Nephron (organoid): ENCODE results near the gene OR9A2.
A peak's percentile ranks its signal among the peaks of the same experiment; 100 is the strongest.

Experiments used
- H3K27ac Mint-ChIP-seq, 3 experiments: 2 replicates each; pipeline ENCODE4 v1.8.0; 2020; ENCODE audit warnings: mixed read lengths in 3 of 3, mild to moderate bottlenecking in 2 of 3, moderate library complexity in 1 of 3
- H3K27me3 Mint-ChIP-seq: 2 replicates; pipeline ENCODE4 v1.8.0; 2021; ENCODE audit warnings: low read depth, mild to moderate bottlenecking, moderate library complexity, mixed read lengths
- H3K36me3 Mint-ChIP-seq: 2 replicates; pipeline ENCODE4 v1.8.0; 2020; ENCODE audit warnings: low read depth, mixed read lengths
- H3K4me1 Mint-ChIP-seq: 2 replicates; pipeline ENCODE4 v1.8.0; 2020; ENCODE audit warnings: mixed read lengths
- H3K4me3 Mint-ChIP-seq, 3 experiments: 2 replicates each; pipeline ENCODE4 v1.8.0; 2020; ENCODE audit warnings: mild to moderate bottlenecking in 3 of 3, mixed read lengths in 3 of 3, moderate library complexity in 2 of 3
- H3K9me3 Mint-ChIP-seq: 2 replicates; pipeline ENCODE4 v1.8.0; 2020; ENCODE audit warnings: mixed read lengths
- CTCF ChIP-seq, 3 experiments: fragments of 200-600 bp; sonication (generic); IDR thresholded peaks; one replicate each; pipeline ENCODE4 v1.5.0; 2021; ENCODE audit warnings: antibody characterized with exemption in 3 of 3; ENCODE audit not compliant: unreplicated experiment in 3 of 3

OR9A2 gene

GRCh38 chr7:143002106-143002505, 24.8 kb downstream of the OR9A2 start:
- Mint-ChIP-seq H3K4me1 (peaks cover 5% of the 10 kb centered on the region), H3K9me3 (peaks cover 4% of the 10 kb centered on the region), H3K36me3 (peaks cover 3% of the 10 kb centered on the region), H3K27ac (no peak overlapping the region), H3K4me3 (no peak overlapping the region), H3K27me3 (peaks cover 3% of the 10 kb centered on the region)
- TF ChIP-seq CTCF (IDR thresholded peaks at IDR 0.05; ENCODE audit: unreplicated experiment in 3 of 3): peak in 1 of 3 experiments; percentile 18

- peaks cover 5% of the 10 kb centered on the region for H3K4me1 Mint-ChIP-seq
- H3K9me3 Mint-ChIP-seq: peaks cover 4% of the 10 kb centered on the region
- TF ChIP-seq CTCF (IDR thresholded peaks at IDR 0.05; ENCODE audit: unreplicated experiment in 3 of 3): no peak
- peaks cover 3% of the 10 kb centered on the region for H3K36me3 Mint-ChIP-seq
- H3K27ac Mint-ChIP-seq: no peak overlapping the region
- H3K27me3 Mint-ChIP-seq: peaks cover 3% of the 10 kb centered on the region
- no peak overlapping the region for H3K4me3 Mint-ChIP-seq
Observed at GRCh38 chr7:143000648-143001047, 26.3 kb downstream of the OR9A2 start.

- no peak overlapping the region for H3K27ac Mint-ChIP-seq
- peaks cover 5% of the 10 kb centered on the region for H3K4me1 Mint-ChIP-seq
- H3K9me3 Mint-ChIP-seq: peaks cover 4% of the 10 kb centered on the region
- TF ChIP-seq CTCF (IDR thresholded peaks at IDR 0.05; ENCODE audit: unreplicated experiment in 3 of 3): no peak
- H3K27me3 Mint-ChIP-seq: peaks cover 3% of the 10 kb centered on the region
- peaks cover 3% of the 10 kb centered on the region for H3K36me3 Mint-ChIP-seq
- H3K4me3 Mint-ChIP-seq: no peak overlapping the region
Observed at GRCh38 chr7:142999793-143000192, 27.1 kb downstream of the OR9A2 start.

GRCh38 chr7:142998966-142999365, 28.0 kb downstream of the OR9A2 start:
- no peak for TF ChIP-seq CTCF (IDR thresholded peaks at IDR 0.05; ENCODE audit: unreplicated experiment in 3 of 3)
- H3K27ac Mint-ChIP-seq: no peak overlapping the region
- H3K4me3 Mint-ChIP-seq: no peak overlapping the region
- H3K27me3 Mint-ChIP-seq: peaks cover 1% of the 10 kb centered on the region
- peaks cover 5% of the 10 kb centered on the region for H3K4me1 Mint-ChIP-seq
- peaks cover 3% of the 10 kb centered on the region for H3K36me3 Mint-ChIP-seq
- H3K9me3 Mint-ChIP-seq: peaks cover 4% of the 10 kb centered on the region

DNA sequence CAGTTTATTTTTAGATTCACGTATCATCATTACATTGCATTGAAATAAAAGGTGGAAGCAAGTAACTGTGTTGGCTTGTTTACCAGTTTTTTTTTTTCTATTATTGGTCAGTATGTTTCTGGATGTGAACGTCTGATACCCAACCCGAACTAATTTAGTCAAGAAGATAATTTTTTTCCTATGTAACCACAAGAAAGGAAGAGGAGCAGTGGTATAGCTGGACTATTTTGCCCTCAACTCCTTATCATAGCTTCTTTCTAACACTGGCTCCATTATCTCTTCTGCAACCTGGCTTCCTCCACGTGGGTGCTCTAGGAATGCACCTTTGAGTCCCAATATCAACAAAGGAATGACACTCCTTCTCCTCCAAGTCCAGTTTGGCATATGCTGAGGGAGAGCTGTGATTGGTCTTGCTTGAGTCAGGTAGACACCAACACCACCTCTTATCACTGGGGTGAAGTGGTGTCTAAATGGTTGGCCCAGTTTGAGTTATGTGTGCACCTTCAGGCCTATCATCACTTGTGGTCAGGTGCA, 29.4 kb downstream of the OR9A2 start:
- no peak overlapping the region for H3K27ac Mint-ChIP-seq
- no peaks in the 10 kb centered on the region for H3K36me3 Mint-ChIP-seq
- TF ChIP-seq CTCF (IDR thresholded peaks at IDR 0.05; ENCODE audit: unreplicated experiment in 3 of 3): no peak
- H3K9me3 Mint-ChIP-seq: peaks cover 2% of the 10 kb centered on the region
- H3K4me3 Mint-ChIP-seq: no peak overlapping the region
- H3K4me1 Mint-ChIP-seq: no peaks in the 10 kb centered on the region
- H3K27me3 Mint-ChIP-seq: no peaks in the 10 kb centered on the region

GRCh38 chr7:142992427-142992826, 34.5 kb downstream of the OR9A2 start:
- Mint-ChIP-seq H3K27me3 (no peaks in the 10 kb centered on the region), H3K27ac (no peak overlapping the region), H3K4me1 (no peaks in the 10 kb centered on the region), H3K4me3 (no peak overlapping the region), H3K9me3 (no peaks in the 10 kb centered on the region), H3K36me3 (no peaks in the 10 kb centered on the region)
- TF ChIP-seq CTCF (IDR thresholded peaks at IDR 0.05; ENCODE audit: unreplicated experiment in 3 of 3): no peak
